Memory B cell (primary cell): ENCODE measurements around the gene FAM222B.
A peak's percentile ranks its signal among the peaks of the same experiment; 100 is the strongest.

ENCODE experiments used
- ATAC-seq: fragments of 150-1000 bp; cut with Tn5 transposase; 2 replicates; pipeline ENCODE4 v1.10.0; 2021; ENCODE audit warnings: low read depth, mild to moderate bottlenecking, moderate library complexity
- DNase-seq, 2 donors: peaks; one replicate each; pipeline ENCODE4 v3.0.0; 2022; ENCODE audit warnings: low spot score in 2 of 2
- H3K27ac Mint-ChIP-seq: one replicate; pipeline ENCODE4 v1.8.0; 2022; ENCODE audit warnings: mild to moderate bottlenecking, moderate library complexity, mixed read lengths
- H3K27me3 Mint-ChIP-seq: one replicate; pipeline ENCODE4 v1.8.0; 2022; ENCODE audit warnings: mixed read lengths
- H3K36me3 Mint-ChIP-seq: one replicate; pipeline ENCODE4 v1.8.0; 2022; ENCODE audit warnings: mild to moderate bottlenecking, mixed read lengths
- H3K4me1 Mint-ChIP-seq: one replicate; pipeline ENCODE4 v1.8.0; 2022; ENCODE audit warnings: mixed read lengths
- H3K4me3 Mint-ChIP-seq: one replicate; pipeline ENCODE4 v1.8.0; 2022; ENCODE audit warnings: mild to moderate bottlenecking, moderate library complexity, mixed read lengths
- H3K9me3 Mint-ChIP-seq: one replicate; pipeline ENCODE4 v1.8.0; 2022; ENCODE audit warnings: mixed read lengths

Gene FAM222B

GRCh38 chr17:28712705-28713415, 129.7 kb downstream of the FAM222B start:
- Mint-ChIP-seq H3K27ac (peak overlapping the region; percentile 95), H3K36me3 (no peaks in the 10 kb centered on the region)
- no peak for ATAC-seq

GRCh38 chr17:28712032-28712704, 130.4 kb downstream of the FAM222B start:
- H3K27ac Mint-ChIP-seq, result peak overlapping the region; percentile 95
- H3K27me3 Mint-ChIP-seq, result peaks cover 2% of the 10 kb centered on the region
- ATAC-seq (peak; percentile 49), DNase-seq (peak; percentile 57 to 59)
- no peaks in the 10 kb centered on the region for H3K36me3 Mint-ChIP-seq
- H3K4me3 Mint-ChIP-seq, result peak overlapping the region; percentile 94
- peaks cover 10% of the 10 kb centered on the region for H3K4me1 Mint-ChIP-seq
- no peaks in the 10 kb centered on the region for H3K9me3 Mint-ChIP-seq

More at GRCh38 chr17:28712705-28713415, 129.7 kb downstream of the FAM222B start:
- peaks cover 12% of the 10 kb centered on the region for H3K4me1 Mint-ChIP-seq
- H3K9me3 Mint-ChIP-seq, result no peaks in the 10 kb centered on the region
- H3K4me3 Mint-ChIP-seq, result peak overlapping the region; percentile 94
- H3K27me3 Mint-ChIP-seq, result peaks cover 2% of the 10 kb centered on the region
- DNase-seq, result no peak

GRCh38 chr17:28711723-28712031, 130.9 kb downstream of the FAM222B start, which contains the start of gene PROCA1:
PROCA1 (minus strand) TSS chr17:28711888; CDS start chr17:28711660, 228 bp downstream.
- ATAC-seq, result peak; percentile 46
- Mint-ChIP-seq H3K4me3 (peak within 1 kb of the TSS; percentile 94), H3K36me3 (no peaks in the 10 kb centered on the region), H3K27me3 (peaks cover 2% of the 10 kb centered on the region), H3K9me3 (no peaks in the 10 kb centered on the region), H3K4me1 (peaks cover 10% of the 10 kb centered on the region), H3K27ac (peak within 1 kb of the TSS; percentile 95)
- peak in 1 of 2 donors; percentile 30 for DNase-seq

- ATAC-seq, result peak; percentile 85
- DNase-seq, result peak; percentile 84 to 91
- Mint-ChIP-seq H3K4me3 (peak overlapping the region; percentile 94), H3K27me3 (peaks cover 2% of the 10 kb centered on the region), H3K27ac (peak overlapping the region; percentile 95), H3K4me1 (peaks cover 10% of the 10 kb centered on the region), H3K9me3 (no peaks in the 10 kb centered on the region), H3K36me3 (no peaks in the 10 kb centered on the region)
Measured at GRCh38 chr17:28710861-28711722, 131.5 kb downstream of the FAM222B start.

GRCh38 chr17:28707339-28707720, 135.3 kb downstream of the FAM222B start:
- no peak for ATAC-seq
- Mint-ChIP-seq H3K27ac (peak overlapping the region; percentile 54), H3K4me1 (peaks cover 7% of the 10 kb centered on the region), H3K4me3 (no peak overlapping the region), H3K36me3 (peaks cover 11% of the 10 kb centered on the region), H3K9me3 (no peaks in the 10 kb centered on the region), H3K27me3 (no peaks in the 10 kb centered on the region)
- no peak for DNase-seq

- no peaks in the 10 kb centered on the region for H3K9me3 Mint-ChIP-seq
- no peak overlapping the region for H3K4me3 Mint-ChIP-seq
- H3K36me3 Mint-ChIP-seq, result peaks cover 14% of the 10 kb centered on the region
- H3K27ac Mint-ChIP-seq, result peak overlapping the region; percentile 62
- H3K4me1 Mint-ChIP-seq, result peaks cover 6% of the 10 kb centered on the region
- ATAC-seq (no peak), DNase-seq (no peak)
- H3K27me3 Mint-ChIP-seq, result no peaks in the 10 kb centered on the region
Measured at GRCh38 chr17:28706471-28707338, 135.9 kb downstream of the FAM222B start.
